RWPE1 (cell line): Measurements from ENCODE around the gene CDKL2.
A peak's percentile ranks its signal among the peaks of the same experiment; 100 is the strongest.

ENCODE experiments used
- CTCF ChIA-PET: fragments of 350-600 bp; sonication (Branson Sonifier 250); formaldehyde crosslinking; extraction: SDS; loops from one replicate; lab custom pipeline; 2021; lab: Yijun Ruan, JAX
- POLR2A ChIA-PET: fragments of 400-600 bp; formaldehyde crosslinking; extraction: SDS; loops from one replicate; lab custom pipeline; 2020; ENCODE audit warnings: antibody characterized with exemption; ENCODE audit not compliant: low non-redundant PET; lab: Yijun Ruan, JAX
- DNase-seq: peaks from one replicate; pipeline ENCODE4 v3.0.0; 2012; ENCODE audit warnings: low spot score
- H3K27ac ChIP-seq: fragments of 450-650 bp; 2 replicates; pipeline ENCODE4 v1.5.1; 2017
- TF ChIP-seq, protein P1 (sequence below): fragments of 450-650 bp; conservative IDR thresholded peaks from 2 replicates; pipeline ENCODE4 v1.5.1; 2017; ENCODE audit warnings: low read depth, mild to moderate bottlenecking

Gene CDKL2

DNA sequence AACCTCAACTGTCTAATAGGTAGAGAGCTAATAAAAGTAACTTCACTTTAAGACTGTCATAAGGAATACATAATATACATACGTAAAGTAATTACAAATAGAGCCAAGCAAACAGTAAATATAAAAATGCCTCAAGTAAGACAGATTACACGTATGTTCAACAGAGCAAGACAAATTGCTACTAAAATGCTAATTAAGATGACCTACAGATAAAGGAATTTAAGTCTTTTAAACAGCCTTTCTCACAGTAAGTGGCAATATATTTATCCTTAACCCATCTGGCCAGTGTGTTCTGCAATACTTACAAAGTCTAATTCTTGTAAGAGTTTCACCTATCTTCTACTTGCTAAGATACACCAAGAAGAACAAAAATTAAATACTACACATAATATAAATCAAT is 30.2 kb upstream of the CDKL2 start:
- DNase-seq = no peak
- TF ChIP-seq, protein P1, sequence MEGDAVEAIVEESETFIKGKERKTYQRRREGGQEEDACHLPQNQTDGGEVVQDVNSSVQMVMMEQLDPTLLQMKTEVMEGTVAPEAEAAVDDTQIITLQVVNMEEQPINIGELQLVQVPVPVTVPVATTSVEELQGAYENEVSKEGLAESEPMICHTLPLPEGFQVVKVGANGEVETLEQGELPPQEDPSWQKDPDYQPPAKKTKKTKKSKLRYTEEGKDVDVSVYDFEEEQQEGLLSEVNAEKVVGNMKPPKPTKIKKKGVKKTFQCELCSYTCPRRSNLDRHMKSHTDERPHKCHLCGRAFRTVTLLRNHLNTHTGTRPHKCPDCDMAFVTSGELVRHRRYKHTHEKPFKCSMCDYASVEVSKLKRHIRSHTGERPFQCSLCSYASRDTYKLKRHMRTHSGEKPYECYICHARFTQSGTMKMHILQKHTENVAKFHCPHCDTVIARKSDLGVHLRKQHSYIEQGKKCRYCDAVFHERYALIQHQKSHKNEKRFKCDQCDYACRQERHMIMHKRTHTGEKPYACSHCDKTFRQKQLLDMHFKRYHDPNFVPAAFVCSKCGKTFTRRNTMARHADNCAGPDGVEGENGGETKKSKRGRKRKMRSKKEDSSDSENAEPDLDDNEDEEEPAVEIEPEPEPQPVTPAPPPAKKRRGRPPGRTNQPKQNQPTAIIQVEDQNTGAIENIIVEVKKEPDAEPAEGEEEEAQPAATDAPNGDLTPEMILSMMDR = no peak
- CTCF ChIA-PET = no interaction called here
- POLR2A ChIA-PET = no interaction called here
- no peak overlapping the region for H3K27ac ChIP-seq

DNA sequence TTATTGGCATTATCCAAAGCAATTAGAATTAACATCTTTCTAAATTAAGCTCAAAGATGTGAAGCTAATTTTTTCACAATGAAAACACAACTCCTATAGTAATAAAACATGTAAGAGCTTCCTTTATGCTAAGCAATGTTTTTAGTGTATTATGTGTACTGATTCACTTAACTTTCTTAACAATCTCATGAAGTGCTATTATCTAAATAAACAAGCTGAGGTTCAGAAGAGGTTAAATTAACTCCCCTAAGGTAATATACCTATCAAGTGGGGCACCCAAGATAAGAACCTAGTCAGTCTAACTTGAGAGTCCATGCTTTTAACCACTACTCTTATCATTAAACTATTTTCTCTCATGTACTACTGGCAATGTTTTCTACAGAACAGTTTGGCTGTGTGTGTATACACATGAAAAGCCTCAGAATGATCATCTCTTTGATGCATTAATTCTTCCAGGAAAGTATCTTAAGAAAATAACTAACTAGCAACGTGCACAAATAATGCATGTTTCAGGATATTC is 29.2 kb upstream of the CDKL2 start:
- H3K27ac ChIP-seq = no peak overlapping the region
- ChIA-PET POLR2A (no interaction called here), CTCF (interaction anchor here (0.5 kb wide), 1 partner anchor 1186 kb away, joined by 3 read pairs; no protein-coding TSS in a partner anchor)

DNA sequence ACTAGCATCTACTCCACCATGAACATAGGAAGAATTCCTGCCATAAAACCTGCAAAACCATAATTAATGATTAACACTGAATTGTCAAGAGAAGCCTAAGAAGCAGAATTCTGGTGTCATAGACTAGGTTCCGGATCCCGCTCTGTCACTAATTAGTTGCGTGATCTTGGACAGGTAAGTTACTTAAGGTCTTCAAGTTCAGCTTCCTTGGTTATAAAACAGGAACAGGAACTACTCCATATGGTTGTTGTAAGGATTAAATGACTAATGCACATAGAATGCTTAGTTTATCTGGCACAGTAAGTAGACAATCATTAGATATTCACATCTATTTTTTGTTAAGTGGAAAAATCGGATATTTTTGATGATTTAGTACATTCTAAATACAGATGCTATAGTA is 28.5 kb upstream of the CDKL2 start:
- ChIA-PET CTCF (interaction anchor here (0.6 kb wide), 1 partner anchor 231 kb away, joined by 3 read pairs; no protein-coding TSS in a partner anchor), POLR2A (no interaction called here)
- DNase-seq = peak; percentile 30
- TF ChIP-seq, protein P1 = no peak
- no peak overlapping the region for H3K27ac ChIP-seq

More for the DNA sequence above, 29.2 kb upstream of the CDKL2 start:
- no peak for DNase-seq
- TF ChIP-seq, protein P1 = no peak

- POLR2A ChIA-PET = no interaction called here
- CTCF ChIA-PET = interaction anchor here (0.6 kb wide), 1 partner anchor 24 kb away, joined by 3 read pairs; no protein-coding TSS in a partner anchor
- H3K27ac ChIP-seq = no peak overlapping the region
- DNase-seq = no peak
- TF ChIP-seq, protein P1 = no peak
Measured at GRCh38 chr4:75655562-75655961, 25.2 kb upstream of the CDKL2 start.

DNA sequence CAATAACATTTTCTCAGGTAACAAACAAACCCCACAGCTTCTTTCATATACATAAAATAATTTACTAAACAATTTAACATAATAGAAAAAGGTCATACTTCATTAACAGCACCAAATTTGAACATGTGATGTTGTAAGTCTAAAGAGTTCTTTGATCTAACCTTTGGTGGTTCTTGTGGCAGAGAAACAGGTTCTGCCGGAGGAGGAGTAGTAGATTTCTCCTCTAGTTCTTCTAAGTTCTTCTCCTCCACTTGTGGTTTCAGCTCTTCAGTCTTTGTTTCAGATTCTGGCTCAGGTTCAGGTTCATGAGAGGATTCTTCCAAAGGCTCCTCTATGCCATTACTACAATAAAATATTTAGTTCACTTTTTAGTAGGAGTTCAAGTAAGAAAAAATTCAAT is 24.6 kb upstream of the CDKL2 start:
- POLR2A ChIA-PET = no interaction called here
- DNase-seq = no peak
- TF ChIP-seq, protein P1 = no peak
- CTCF ChIA-PET = no interaction called here
- no peak overlapping the region for H3K27ac ChIP-seq

DNA sequence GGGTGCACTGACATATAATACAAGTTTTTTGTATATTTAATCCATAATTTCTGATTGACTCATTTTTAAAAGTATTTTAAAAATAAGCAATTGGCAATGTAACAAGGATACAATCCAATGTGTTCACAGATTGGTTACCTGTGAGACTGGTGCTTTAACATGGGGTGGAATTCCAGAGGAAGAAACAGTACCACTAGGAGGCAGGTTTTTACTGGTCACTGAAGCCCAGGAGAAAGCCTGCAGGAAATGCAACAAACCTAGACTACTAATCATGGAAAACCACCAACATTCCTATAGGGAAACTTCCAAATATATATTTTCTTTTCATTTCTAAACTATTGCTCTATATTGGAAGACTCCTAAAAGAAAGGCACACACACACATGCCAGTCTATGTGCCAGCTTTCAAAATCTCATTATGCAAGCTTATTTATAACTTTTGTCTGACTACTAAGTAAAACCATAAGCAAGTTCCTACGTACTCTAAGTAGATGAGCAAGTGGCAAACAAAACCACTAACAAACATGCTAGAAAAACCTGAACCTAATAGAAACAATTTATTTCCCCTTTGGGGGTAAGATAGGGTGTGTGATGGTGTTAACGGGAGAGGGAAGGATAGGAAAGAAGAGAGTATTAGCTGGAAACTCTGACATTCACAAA is 23.6 kb upstream of the CDKL2 start:
- CTCF ChIA-PET = no interaction called here
- DNase-seq = no peak
- H3K27ac ChIP-seq = no peak overlapping the region
- TF ChIP-seq, protein P1 = peak; percentile 20
- POLR2A ChIA-PET = no interaction called here
